ENCODE measurements around the gene COPS3. TPM values are rescaled to one million over a fixed set of nuclear protein-coding genes. Genes with fewer than 3 reads are reported as not detected.

The COPS3 gene
- total and polyA plus RNA-seq, 9 of the 15 experiments (the other 6 are each of a cell fraction or from before 2014, with no cell fraction given), result 92.4 to 295 (median 167) TPM

DNA sequence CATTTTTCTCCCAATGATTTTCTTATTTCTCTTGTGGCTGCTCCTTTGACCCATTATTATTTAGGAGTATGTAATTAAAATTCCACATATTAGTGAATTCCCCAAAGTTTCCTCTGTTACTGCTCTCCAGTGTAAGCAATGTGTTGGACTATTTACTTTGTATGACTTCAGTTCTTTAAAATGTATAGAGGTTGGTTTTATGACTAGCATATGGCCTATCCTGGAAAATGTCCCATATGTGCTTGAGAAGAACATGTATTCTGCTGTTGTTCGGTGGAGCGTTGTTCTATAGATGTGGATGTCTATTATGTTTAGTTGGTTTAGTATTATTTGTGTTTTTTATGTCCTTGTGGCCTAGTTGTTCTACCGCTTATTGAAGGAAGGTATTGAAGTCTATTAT is 16.2 kb upstream of the COPS3 start (continued):
- TF ChIP-seq, protein P1, sequence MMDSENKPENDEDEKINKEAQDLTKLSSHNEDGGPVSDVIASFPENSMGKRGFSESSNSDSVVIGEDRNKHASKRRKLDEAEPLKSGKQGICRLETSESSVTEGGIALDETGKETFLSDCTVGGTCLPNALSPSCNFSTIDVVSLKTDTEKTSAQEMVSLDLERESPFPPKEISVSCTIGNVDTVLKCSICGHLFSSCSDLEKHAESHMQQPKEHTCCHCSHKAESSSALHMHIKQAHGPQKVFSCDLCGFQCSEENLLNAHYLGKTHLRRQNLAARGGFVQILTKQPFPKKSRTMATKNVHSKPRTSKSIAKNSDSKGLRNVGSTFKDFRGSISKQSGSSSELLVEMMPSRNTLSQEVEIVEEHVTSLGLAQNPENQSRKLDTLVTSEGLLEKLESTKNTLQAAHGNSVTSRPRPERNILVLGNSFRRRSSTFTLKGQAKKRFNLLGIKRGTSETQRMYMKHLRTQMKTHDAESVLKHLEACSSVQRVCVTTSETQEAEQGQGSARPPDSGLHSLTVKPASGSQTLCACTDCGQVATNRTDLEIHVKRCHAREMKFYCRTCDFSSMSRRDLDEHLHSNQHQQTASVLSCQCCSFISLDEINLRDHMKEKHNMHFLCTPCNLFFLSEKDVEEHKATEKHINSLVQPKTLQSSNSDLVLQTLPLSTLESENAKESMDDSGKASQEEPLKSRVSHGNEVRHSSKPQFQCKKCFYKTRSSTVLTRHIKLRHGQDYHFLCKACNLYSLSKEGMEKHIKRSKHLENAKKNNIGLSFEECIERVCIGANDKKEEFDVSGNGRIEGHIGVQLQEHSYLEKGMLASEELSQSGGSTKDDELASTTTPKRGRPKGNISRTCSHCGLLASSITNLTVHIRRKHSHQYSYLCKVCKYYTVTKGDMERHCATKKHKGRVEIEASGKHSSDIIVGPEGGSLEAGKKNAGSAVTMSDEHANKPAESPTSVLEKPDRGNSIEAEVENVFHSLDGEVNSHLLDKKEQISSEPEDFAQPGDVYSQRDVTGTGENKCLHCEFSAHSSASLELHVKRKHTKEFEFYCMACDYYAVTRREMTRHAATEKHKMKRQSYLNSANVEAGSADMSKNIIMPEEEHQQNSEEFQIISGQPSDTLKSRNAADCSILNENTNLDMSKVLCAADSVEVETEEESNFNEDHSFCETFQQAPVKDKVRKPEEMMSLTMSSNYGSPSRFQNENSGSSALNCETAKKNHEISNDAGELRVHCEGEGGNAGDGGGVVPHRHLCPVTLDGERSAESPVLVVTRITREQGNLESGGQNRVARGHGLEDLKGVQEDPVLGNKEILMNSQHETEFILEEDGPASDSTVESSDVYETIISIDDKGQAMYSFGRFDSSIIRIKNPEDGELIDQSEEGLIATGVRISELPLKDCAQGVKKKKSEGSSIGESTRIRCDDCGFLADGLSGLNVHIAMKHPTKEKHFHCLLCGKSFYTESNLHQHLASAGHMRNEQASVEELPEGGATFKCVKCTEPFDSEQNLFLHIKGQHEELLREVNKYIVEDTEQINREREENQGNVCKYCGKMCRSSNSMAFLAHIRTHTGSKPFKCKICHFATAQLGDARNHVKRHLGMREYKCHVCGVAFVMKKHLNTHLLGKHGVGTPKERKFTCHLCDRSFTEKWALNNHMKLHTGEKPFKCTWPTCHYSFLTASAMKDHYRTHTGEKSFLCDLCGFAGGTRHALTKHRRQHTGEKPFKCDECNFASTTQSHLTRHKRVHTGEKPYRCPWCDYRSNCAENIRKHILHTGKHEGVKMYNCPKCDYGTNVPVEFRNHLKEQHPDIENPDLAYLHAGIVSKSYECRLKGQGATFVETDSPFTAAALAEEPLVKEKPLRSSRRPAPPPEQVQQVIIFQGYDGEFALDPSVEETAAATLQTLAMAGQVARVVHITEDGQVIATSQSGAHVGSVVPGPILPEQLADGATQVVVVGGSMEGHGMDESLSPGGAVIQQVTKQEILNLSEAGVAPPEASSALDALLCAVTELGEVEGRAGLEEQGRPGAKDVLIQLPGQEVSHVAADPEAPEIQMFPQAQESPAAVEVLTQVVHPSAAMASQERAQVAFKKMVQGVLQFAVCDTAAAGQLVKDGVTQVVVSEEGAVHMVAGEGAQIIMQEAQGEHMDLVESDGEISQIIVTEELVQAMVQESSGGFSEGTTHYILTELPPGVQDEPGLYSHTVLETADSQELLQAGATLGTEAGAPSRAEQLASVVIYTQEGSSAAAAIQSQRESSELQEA (IDR thresholded peaks at IDR 0.05; ENCODE audit: low read depth), result no peak
- no peak for TF ChIP-seq ZNF212 (CRISPR knock-in tag; IDR thresholded peaks at IDR 0.05)
- TF ChIP-seq, protein P2, sequence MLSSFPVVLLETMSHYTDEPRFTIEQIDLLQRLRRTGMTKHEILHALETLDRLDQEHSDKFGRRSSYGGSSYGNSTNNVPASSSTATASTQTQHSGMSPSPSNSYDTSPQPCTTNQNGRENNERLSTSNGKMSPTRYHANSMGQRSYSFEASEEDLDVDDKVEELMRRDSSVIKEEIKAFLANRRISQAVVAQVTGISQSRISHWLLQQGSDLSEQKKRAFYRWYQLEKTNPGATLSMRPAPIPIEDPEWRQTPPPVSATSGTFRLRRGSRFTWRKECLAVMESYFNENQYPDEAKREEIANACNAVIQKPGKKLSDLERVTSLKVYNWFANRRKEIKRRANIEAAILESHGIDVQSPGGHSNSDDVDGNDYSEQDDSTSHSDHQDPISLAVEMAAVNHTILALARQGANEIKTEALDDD (IDR thresholded peaks at IDR 0.05), result no peak
- no peak for TF ChIP-seq ZNF124 (CRISPR knock-in tag; IDR thresholded peaks at IDR 0.05)
- TF ChIP-seq SMARCB1 (IDR thresholded peaks at IDR 0.05; ENCODE audit: insufficient read length, low read depth), result no peak
- TF ChIP-seq FOXM1 (IDR thresholded peaks at IDR 0.05; ENCODE audit: low read depth), result no peak
- TF ChIP-seq FOXM1 (CRISPR knock-in tag; IDR thresholded peaks at IDR 0.05; ENCODE audit: low read depth), result no peak
- TF ChIP-seq, protein P3, sequence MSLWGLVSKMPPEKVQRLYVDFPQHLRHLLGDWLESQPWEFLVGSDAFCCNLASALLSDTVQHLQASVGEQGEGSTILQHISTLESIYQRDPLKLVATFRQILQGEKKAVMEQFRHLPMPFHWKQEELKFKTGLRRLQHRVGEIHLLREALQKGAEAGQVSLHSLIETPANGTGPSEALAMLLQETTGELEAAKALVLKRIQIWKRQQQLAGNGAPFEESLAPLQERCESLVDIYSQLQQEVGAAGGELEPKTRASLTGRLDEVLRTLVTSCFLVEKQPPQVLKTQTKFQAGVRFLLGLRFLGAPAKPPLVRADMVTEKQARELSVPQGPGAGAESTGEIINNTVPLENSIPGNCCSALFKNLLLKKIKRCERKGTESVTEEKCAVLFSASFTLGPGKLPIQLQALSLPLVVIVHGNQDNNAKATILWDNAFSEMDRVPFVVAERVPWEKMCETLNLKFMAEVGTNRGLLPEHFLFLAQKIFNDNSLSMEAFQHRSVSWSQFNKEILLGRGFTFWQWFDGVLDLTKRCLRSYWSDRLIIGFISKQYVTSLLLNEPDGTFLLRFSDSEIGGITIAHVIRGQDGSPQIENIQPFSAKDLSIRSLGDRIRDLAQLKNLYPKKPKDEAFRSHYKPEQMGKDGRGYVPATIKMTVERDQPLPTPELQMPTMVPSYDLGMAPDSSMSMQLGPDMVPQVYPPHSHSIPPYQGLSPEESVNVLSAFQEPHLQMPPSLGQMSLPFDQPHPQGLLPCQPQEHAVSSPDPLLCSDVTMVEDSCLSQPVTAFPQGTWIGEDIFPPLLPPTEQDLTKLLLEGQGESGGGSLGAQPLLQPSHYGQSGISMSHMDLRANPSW (CRISPR knock-in tag; IDR thresholded peaks at IDR 0.05), result no peak
- TF ChIP-seq, protein P4, sequence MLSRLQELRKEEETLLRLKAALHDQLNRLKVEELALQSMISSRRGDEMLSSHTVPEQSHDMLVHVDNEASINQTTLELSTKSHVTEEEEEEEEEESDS (CRISPR knock-in tag; IDR thresholded peaks at IDR 0.05), result no peak
- TF ChIP-seq POLR3G (IDR thresholded peaks at IDR 0.05; ENCODE audit: extremely low read depth, insufficient read length, insufficient replicate concordance), result no peak
- TF ChIP-seq BCL6 (CRISPR knock-in tag; IDR thresholded peaks at IDR 0.05), result no peak

All from K562 (cell line).